ENCODE data around the gene TK1. TPM values are rescaled to one million over a fixed set of nuclear protein-coding genes. Genes with fewer than 3 reads are reported as not detected.
"Not testable (repeated sequence)": the region's sequence is repeated elsewhere in the genome, so short reads cannot be mapped to it uniquely, and the experiment has no call there.

The TK1 gene
- total RNA-seq, 1 experiment from 2014 or later = 167 TPM

DNA sequence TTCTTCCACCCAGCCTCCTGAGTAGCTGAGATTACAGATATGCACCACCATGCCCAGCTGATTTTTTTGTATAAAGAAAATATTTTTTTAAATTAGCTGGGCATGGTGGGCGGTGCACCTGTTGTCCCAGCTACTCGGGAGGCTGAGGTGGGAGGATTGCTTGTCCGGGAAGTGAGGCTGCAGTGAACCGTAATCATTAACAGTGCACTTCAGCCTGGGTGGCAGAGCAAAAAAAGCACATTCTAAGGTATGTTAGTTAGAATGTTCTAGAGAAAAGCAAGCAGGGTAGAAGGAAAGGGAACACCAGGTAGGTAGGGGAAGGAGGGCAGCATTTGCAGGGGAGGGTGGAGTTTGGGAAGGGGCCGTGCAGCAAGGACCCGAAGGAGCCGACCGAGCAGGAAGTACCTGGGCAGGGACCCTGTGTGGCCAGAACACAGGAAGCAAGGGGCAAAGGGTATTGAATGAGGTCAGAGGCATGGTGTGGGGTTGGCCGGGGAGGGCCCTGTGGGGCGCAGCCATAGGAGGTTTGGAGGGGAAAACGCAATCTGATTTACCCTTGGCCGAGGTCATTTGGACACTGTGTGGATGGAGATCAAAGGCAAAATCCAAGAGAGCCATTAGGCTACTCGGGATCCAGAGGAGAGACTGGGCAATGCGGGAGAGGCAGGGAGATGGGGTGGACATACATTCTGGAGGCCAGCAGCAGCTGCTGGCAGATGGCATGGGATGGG is 38.4 kb downstream of the TK1 start:
- DNase-seq (ENCODE audit: low read depth) = no peak

- DNase-seq (ENCODE audit: low read depth) = no peak
Measured at GRCh38 chr17:78147315-78147998, 39.4 kb downstream of the TK1 start.

DNA sequence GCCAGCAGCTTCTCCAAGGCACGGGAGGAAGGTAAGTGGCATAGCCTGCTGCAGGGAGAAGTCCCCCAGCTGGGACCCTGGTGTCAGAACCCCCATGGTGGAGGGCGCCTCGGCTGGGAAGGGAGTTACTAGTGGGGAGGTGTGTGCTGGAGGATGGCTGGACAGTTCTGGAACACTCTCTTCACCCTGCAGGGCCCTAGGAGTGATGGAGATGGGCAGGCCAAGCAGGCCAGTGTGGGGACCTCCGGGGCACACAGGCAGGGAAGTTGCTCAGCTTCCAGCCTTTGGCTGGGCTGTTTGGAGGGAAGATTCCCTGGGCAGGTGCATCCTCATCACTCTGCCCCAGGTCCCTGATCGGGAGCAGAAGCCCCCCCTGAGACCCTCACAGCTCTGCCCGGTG is 40.0 kb downstream of the TK1 start:
- DNase-seq (ENCODE audit: low read depth) = no peak

GRCh38 chr17:78146471-78146869 is 40.4 kb downstream of the TK1 start:
- DNase-seq (ENCODE audit: low read depth) = no peak

DNA sequence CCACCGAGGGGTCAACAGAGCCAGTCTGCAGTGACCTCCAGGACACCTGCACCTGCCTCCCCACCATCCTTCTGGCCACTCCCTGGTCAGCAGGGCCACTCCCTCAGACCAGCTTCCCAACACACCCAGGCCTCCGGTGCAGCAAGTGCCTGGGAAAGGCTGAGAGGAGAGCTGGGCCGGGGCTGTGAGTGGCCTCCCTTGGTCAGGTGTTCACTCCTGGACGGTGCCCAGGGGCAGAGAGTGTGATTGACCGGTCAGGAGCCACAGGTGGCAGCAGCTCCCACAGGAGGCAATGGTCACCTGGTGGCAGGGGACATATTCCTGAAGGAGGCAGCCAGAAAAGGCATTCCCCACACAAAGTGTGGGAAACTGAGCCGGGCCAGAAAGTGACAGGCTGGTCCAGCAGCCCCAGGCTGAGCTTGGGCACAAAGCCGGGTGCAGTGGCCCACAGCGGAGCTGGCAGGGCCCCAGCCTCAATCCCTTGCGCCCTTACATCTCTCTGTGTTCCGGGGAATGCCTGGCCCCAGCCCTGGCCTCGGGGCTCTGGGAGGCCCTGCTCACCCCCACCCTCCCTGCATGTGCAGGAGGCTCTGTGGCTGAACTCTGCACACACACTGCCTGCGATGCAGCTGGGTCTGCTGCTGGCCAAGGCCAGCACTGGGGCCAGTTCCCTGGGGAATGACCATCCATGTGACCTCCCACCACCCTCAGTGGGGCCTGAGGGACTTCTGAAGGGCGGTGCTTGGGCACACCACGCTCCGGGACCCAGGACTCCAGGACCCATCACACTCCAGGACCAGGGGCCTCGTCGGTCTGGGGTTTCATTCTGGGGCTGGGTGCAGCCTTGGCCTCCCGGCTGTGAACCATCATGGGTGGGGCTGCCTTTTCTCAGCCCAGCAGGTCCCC is 41.9 kb downstream of the TK1 start:
- peak; percentile 56 for DNase-seq (ENCODE audit: low read depth)

GRCh38 chr17:78144147-78144719 is 42.6 kb downstream of the TK1 start:
- DNase-seq (ENCODE audit: low read depth) = peak; percentile 61

DNA sequence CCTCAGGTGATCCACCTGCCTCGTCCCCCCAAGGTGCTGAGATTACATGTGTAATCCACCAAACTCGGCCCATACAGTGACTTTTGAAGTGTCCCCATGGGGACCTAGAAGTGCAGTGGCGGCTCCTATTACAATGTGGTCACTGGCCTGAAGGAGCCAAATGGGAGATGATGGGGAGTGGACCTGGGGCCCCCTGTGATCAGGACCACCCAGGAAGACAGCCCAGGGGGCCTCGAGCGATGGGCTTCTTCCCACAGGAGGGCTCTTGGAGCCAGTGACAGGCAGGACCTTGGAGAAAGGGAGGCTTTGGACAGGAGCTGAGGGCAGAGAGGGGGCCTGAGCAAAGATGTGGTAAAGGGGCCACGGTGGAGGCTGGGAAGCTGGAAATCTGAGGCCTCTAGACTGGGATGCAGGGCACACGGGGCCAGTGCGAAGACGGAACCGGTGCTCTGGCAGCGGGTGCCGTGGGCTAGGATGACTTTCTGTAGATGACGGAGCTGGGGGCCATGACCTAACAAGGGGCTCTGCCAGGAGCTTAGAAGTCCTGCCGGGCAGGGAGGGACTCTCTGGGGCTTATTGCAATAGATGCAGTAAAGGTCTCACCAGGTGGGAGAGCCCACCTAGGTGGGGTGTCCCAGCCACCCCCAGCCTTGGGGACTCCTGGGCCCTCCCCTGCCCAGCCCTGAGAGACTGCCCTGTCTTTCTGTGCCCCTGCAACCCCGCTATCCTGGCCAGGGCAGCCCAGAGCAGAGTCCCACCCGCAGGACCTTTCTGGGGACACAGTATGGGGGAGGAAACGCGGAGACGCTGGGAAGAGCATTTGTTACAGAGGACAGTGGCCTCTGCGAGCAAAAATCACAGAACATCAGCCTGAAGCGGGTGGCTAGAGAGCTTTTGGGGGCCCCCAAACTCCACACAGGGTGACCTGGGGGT is 43.4 kb downstream of the TK1 start:
- DNase-seq (ENCODE audit: low read depth) = no peak

- peak; percentile 61 for DNase-seq (ENCODE audit: low read depth)
Measured at GRCh38 chr17:78142119-78142861, 44.6 kb downstream of the TK1 start.

- DNase-seq (ENCODE audit: low read depth) = no peak
Measured at GRCh38 chr17:78141437-78142118, 45.3 kb downstream of the TK1 start.

- peak; percentile 91 for DNase-seq (ENCODE audit: low read depth)
Measured at GRCh38 chr17:78140169-78141051, 46.4 kb downstream of the TK1 start.

DNA sequence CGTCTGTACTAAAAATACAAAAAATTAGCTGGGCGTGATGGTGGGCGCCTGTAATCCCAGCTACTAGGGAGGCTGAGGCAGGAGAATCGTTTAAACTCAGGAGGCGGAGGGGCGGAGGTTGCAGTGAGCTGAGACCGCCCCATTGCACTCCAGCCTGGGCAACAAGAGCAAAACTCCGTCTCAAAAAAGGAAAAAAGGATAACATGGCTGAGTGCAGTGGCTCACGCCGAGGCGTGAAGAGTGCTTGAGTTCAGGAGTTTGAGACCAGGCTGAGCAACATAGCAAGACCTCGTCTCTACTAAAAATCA is 47.0 kb downstream of the TK1 start:
- DNase-seq (ENCODE audit: low read depth) = not testable (repeated sequence)

- DNase-seq (ENCODE audit: low read depth) = no peak
Measured at GRCh38 chr17:78138204-78139060, 48.4 kb downstream of the TK1 start.

DNA sequence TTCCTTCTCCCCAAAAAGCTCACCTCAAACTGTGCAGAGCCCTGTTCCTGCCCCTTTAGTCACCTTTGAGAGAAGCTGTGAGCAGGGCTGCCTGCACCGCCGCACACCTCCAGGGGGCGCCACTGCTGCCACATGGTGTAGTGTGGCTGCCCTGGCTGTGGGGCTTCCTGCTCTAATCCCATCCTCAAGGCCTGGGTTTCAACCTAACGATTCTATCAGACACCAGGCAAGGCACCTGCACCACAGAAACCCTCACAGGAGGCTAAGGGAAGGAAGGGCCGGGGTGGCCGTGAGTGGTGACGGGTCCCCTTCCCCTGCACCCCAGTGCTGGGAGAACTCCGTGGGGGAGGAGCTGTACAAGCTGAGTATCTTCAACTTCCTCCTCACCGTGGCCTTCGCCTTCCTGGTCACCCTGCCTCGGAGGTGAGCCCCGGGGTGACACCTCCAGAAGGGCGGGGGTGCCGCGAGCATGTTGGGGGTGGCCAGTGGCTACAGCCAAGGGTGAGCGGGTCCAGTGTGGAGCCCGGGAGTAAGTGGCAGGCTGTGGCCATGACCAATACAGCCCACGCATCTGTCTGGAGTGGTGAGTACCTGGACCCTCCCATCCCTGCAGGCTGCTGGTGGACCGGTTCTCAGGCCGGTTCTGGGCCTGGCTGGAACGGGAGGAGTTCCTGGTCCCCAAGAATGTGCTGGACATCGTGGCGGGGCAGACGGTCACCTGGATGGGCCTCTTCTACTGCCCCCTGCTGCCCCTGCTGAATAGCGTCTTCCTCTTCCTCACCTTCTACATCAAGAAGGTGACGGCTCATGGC is 49.3 kb downstream of the TK1 start:
- DNase-seq (ENCODE audit: low read depth) = no peak

DNA sequence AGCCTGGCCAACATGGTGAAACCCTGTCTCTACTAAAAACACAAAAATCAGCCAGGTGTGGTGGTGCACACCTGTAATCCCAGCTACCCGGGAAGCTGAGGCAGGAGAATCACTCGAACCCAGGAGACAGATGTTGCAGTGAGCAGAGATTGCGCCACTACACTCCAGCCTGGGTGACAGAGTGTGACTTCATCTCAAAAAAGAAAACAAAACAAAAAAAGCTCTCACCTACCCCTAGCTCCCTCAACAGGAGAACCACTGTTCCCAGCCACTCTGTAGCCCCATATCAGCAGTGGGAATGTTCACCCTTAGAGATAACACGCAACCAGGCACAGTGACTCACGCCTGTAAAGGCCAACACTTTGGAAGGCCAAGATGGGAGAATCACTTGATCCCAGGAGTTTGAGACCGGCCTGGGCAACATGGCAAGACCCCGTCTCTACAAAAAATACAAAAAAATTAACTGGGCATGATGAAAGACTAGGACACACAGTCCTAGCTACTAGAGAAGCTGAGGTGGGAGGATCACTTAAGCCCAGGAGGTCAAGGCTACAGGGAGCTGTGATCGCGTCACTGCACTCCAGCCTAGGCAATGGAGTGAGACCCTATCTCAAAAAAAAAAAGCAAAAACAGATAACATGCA is 50.9 kb downstream of the TK1 start:
- DNase-seq (ENCODE audit: low read depth) = no peak

- no peak for DNase-seq (ENCODE audit: low read depth)
Measured at GRCh38 chr17:78134899-78135385, 51.9 kb downstream of the TK1 start.
